ENCODE data around the gene CACHD1. TPM values are rescaled to one million over a fixed set of nuclear protein-coding genes. Genes with fewer than 3 reads are reported as not detected.

The CACHD1 gene
- polyA plus RNA-seq, 1 of the 3 experiments (the other 2 are of a cell fraction) = 2.2 TPM

DNA sequence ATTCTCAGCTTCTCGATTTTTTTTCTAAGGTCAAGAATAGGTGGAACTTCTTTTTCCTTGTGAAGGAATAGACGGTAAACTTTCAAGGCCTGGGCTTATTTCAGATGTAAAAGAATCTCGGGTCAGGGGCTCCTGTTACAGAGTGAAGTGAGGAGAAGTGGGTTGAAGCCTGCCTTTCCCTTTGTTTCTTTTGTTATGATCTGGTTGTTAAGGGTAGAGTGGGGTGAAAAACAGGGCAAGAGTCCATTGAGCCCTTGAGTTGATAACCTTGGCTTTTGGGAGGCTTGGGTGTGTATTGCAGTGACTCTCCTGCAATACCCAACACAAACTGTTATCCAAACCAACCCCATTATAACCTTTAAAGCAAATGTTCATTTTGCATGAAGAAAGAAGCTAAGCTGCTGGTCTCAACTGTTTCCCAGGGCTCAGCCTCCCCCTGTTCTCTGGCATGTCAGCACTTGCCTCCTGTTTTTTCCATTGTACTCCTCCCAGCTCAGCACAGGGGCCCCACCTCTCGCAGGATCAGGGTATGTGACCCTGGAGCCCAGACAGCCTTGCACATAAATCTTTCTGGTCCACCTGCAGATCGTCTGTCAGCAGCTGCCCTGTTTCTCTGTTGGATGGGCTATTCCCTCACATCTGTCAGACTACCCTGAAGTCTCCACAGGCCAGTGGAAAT lies 102.4 kb downstream of the CACHD1 start:
- CTCF ChIA-PET = interaction anchor here (0.7 to 1.5 kb wide), 2 partner anchors 93 to 103 kb away, joined by 3 to 4 read pairs; no protein-coding TSS in a partner anchor
- POLR2A ChIA-PET = interaction anchor here (0.8 kb wide), 1 partner anchor 20 kb away, joined by 3 read pairs; no protein-coding TSS in a partner anchor

DNA sequence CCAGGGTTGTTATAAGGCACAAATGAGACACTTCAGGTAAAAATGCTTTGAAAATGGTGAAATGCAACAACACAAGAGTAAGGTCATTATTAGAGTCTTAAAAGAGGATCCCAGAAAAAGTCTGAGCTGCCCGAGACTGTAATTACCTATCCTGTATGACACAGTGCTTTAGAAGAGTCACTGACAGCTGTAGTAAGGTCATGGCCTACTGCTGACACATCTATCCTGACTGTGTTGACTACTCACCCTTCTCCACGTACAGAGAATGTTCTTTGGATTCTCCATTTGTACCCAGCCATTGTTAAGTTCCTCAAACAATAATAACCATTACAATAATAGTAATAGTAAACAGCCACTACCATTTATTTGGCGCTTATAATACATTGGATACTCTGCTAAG lies 104.4 kb downstream of the CACHD1 start:
- no peak overlapping the region for H2AFZ ChIP-seq (ENCODE audit: low read depth)
- 85% methylated on average over 3 of the region's 3 CpGs for WGBS (ENCODE audit: low lambda C conversion rate)
- H3K79me2 ChIP-seq (ENCODE audit: insufficient read depth) = no peaks in the 10 kb centered on the region
- no peak for DNase-seq
- peaks cover 5 to 6% of the 10 kb centered on the region in 2 experiments; a peak in 3 of 4 replicates for H3K4me1 ChIP-seq (ENCODE audit: control insufficient read depth in 1 of 2, insufficient read depth in 2 of 2, low read depth in 1 of 2, low read length in 1 of 2)
- no peaks in the 10 kb centered on the region for H3K27me3 ChIP-seq (ENCODE audit: insufficient read depth)
- POLR2A ChIA-PET = no interaction called here
- H3F3A ChIP-seq (replicated peaks; ENCODE audit: insufficient read depth) = no peaks in the 10 kb centered on the region
- H3K27ac ChIP-seq (ENCODE audit: low read depth in 2 of 2, low read length in 1 of 2) = no peak overlapping the region
- H3K9me2 ChIP-seq = no peaks in the 10 kb centered on the region
- H4K20me1 ChIP-seq (ENCODE audit: insufficient read depth) = no peaks in the 10 kb centered on the region
- H3K4me3 ChIP-seq (ENCODE audit: low read depth in 2 of 2, low read length in 1 of 2) = no peak overlapping the region
- TF ChIP-seq TEAD4 (IDR thresholded peaks at IDR 0.05; ENCODE audit: borderline replicate concordance, insufficient read depth) (no peak), JUND (IDR thresholded peaks at IDR 0.05) (no peak), POLR2AphosphoS5 (IDR thresholded peaks at IDR 0.05; ENCODE audit: low read depth, low read length) (no peak), NFIC (IDR thresholded peaks at IDR 0.05; ENCODE audit: borderline replicate concordance) (no peak), RCOR1 (IDR thresholded peaks at IDR 0.05; ENCODE audit: low read length) (no peak), FOXJ3 (CRISPR knock-in tag; IDR thresholded peaks at IDR 0.05) (no peak), RAD21 (IDR thresholded peaks at IDR 0.05; ENCODE audit: low read length) (no peak), SIN3A (IDR thresholded peaks at IDR 0.05; ENCODE audit: borderline replicate concordance, low read depth, low read length) (no peak), TCF12 (IDR thresholded peaks at IDR 0.05) (no peak)
- TF ChIP-seq, protein P1, sequence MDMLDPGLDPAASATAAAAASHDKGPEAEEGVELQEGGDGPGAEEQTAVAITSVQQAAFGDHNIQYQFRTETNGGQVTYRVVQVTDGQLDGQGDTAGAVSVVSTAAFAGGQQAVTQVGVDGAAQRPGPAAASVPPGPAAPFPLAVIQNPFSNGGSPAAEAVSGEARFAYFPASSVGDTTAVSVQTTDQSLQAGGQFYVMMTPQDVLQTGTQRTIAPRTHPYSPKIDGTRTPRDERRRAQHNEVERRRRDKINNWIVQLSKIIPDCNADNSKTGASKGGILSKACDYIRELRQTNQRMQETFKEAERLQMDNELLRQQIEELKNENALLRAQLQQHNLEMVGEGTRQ (IDR thresholded peaks at IDR 0.05; ENCODE audit: borderline replicate concordance, low read depth, low read length) = no peak
- TF ChIP-seq, protein P2, sequence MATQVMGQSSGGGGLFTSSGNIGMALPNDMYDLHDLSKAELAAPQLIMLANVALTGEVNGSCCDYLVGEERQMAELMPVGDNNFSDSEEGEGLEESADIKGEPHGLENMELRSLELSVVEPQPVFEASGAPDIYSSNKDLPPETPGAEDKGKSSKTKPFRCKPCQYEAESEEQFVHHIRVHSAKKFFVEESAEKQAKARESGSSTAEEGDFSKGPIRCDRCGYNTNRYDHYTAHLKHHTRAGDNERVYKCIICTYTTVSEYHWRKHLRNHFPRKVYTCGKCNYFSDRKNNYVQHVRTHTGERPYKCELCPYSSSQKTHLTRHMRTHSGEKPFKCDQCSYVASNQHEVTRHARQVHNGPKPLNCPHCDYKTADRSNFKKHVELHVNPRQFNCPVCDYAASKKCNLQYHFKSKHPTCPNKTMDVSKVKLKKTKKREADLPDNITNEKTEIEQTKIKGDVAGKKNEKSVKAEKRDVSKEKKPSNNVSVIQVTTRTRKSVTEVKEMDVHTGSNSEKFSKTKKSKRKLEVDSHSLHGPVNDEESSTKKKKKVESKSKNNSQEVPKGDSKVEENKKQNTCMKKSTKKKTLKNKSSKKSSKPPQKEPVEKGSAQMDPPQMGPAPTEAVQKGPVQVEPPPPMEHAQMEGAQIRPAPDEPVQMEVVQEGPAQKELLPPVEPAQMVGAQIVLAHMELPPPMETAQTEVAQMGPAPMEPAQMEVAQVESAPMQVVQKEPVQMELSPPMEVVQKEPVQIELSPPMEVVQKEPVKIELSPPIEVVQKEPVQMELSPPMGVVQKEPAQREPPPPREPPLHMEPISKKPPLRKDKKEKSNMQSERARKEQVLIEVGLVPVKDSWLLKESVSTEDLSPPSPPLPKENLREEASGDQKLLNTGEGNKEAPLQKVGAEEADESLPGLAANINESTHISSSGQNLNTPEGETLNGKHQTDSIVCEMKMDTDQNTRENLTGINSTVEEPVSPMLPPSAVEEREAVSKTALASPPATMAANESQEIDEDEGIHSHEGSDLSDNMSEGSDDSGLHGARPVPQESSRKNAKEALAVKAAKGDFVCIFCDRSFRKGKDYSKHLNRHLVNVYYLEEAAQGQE (IDR thresholded peaks at IDR 0.05; ENCODE audit: low read depth, low read length) = no peak
- TF ChIP-seq, protein P3, sequence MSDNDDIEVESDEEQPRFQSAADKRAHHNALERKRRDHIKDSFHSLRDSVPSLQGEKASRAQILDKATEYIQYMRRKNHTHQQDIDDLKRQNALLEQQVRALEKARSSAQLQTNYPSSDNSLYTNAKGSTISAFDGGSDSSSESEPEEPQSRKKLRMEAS (IDR thresholded peaks at IDR 0.05; ENCODE audit: low read depth) = no peak
- TF ChIP-seq, protein P4, sequence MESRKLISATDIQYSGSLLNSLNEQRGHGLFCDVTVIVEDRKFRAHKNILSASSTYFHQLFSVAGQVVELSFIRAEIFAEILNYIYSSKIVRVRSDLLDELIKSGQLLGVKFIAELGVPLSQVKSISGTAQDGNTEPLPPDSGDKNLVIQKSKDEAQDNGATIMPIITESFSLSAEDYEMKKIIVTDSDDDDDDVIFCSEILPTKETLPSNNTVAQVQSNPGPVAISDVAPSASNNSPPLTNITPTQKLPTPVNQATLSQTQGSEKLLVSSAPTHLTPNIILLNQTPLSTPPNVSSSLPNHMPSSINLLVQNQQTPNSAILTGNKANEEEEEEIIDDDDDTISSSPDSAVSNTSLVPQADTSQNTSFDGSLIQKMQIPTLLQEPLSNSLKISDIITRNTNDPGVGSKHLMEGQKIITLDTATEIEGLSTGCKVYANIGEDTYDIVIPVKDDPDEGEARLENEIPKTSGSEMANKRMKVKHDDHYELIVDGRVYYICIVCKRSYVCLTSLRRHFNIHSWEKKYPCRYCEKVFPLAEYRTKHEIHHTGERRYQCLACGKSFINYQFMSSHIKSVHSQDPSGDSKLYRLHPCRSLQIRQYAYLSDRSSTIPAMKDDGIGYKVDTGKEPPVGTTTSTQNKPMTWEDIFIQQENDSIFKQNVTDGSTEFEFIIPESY (IDR thresholded peaks at IDR 0.05; ENCODE audit: borderline replicate concordance, low read depth) = no peak
- H3K4me2 ChIP-seq = no peak overlapping the region
- CTCF ChIA-PET = interaction anchor here (1.3 kb wide), 1 partner anchor 101 kb away, joined by 3 read pairs; no protein-coding TSS in a partner anchor
- no peak overlapping the region for H3K9ac ChIP-seq
- no peaks in the 10 kb centered on the region for H3K9me3 ChIP-seq
- H3K36me3 ChIP-seq (replicated peaks in 1 of 2; ENCODE audit: control insufficient read depth in 1 of 2, insufficient read depth in 2 of 2, low read length in 1 of 2) = no peaks in the 10 kb centered on the region

More for the DNA sequence above, 102.4 kb downstream of the CACHD1 start:
- Histone ChIP-seq H2AFZ (ENCODE audit: low read depth) (no peak overlapping the region), H3K9ac (no peak overlapping the region), H4K20me1 (ENCODE audit: insufficient read depth) (no peaks in the 10 kb centered on the region), H3K27ac (ENCODE audit: low read depth in 2 of 2, low read length in 1 of 2) (no peak overlapping the region), H3F3A (replicated peaks; ENCODE audit: insufficient read depth) (no peaks in the 10 kb centered on the region), H3K9me3 (no peaks in the 10 kb centered on the region), H3K27me3 (ENCODE audit: insufficient read depth) (no peaks in the 10 kb centered on the region), H3K4me3 (ENCODE audit: low read depth in 2 of 2, low read length in 1 of 2) (no peak overlapping the region), H3K4me2 (no peak overlapping the region), H3K79me2 (ENCODE audit: insufficient read depth) (no peaks in the 10 kb centered on the region), H3K4me1 (ENCODE audit: control insufficient read depth in 1 of 2, insufficient read depth in 2 of 2, low read depth in 1 of 2, low read length in 1 of 2) (peaks cover 5 to 6% of the 10 kb centered on the region in 2 experiments; a peak in 2 of 4 replicates), H3K36me3 (replicated peaks in 1 of 2; ENCODE audit: control insufficient read depth in 1 of 2, insufficient read depth in 2 of 2, low read length in 1 of 2) (no peaks in the 10 kb centered on the region), H3K9me2 (no peaks in the 10 kb centered on the region)
- no peak for TF ChIP-seq RCOR1 (IDR thresholded peaks at IDR 0.05; ENCODE audit: low read length)
- TF ChIP-seq MEF2A (IDR thresholded peaks at IDR 0.05; ENCODE audit: borderline replicate concordance, low read depth) = no peak
- TF ChIP-seq TAF1 (IDR thresholded peaks at IDR 0.05; ENCODE audit: borderline replicate concordance, low read depth, low read length) = no peak
- TF ChIP-seq GATA2 (CRISPR knock-in tag; IDR thresholded peaks at IDR 0.05) = no peak
- TF ChIP-seq FOXJ3 (CRISPR knock-in tag; IDR thresholded peaks at IDR 0.05) = no peak
- no peak for TF ChIP-seq RXRA (IDR thresholded peaks at IDR 0.05; ENCODE audit: borderline replicate concordance, low read depth)
- no peak for TF ChIP-seq ELF1 (IDR thresholded peaks at IDR 0.05)
- TF ChIP-seq FOSL2 (IDR thresholded peaks at IDR 0.05; ENCODE audit: borderline replicate concordance, low read depth) = no peak
- no peak for DNase-seq
- 86% methylated on average over 5 of the region's 5 CpGs for WGBS (ENCODE audit: low lambda C conversion rate)
